Skeletal muscle tissue (tissue), 4 donors: Measurements from ENCODE around the gene IQCK. TPM values are rescaled to one million over a fixed set of nuclear protein-coding genes. Genes with fewer than 3 reads are reported as not detected.

Experiments used
- H3K27ac ChIP-seq: one replicate; pipeline ENCODE4 v1.7.0; 2013; ENCODE audit warnings: mild to moderate bottlenecking, low read depth, low read length, inconsistent platforms
- H3K27me3 ChIP-seq, 3 donors: one replicate each; pipeline ENCODE4 v1.7.0; 2013; ENCODE audit warnings: low read length in 3 of 3; ENCODE audit not compliant: control insufficient read depth in 3 of 3, insufficient read depth in 3 of 3
- H3K36me3 ChIP-seq, 3 donors: one replicate each; pipeline ENCODE4 v1.7.0; 2013; ENCODE audit warnings: low read length in 3 of 3; ENCODE audit not compliant: control insufficient read depth in 3 of 3, insufficient read depth in 3 of 3
- H3K4me1 ChIP-seq, 3 donors: one replicate each; pipeline ENCODE4 v1.7.0; 2013; ENCODE audit warnings: low read length in 3 of 3, mild to moderate bottlenecking in 3 of 3; ENCODE audit not compliant: control insufficient read depth in 3 of 3, insufficient read depth in 3 of 3
- H3K4me3 ChIP-seq, 3 donors: one replicate each; pipeline ENCODE4 v1.7.0; 2013; ENCODE audit warnings: low read length in 3 of 3
- H3K9ac ChIP-seq, 3 donors: one replicate each; pipeline ENCODE4 v1.7.0; 2013; ENCODE audit warnings: low read length in 3 of 3, mild to moderate bottlenecking in 3 of 3, moderate library complexity in 2 of 3, low read depth in 1 of 3
- H3K9me3 ChIP-seq, 3 donors: one replicate each; pipeline ENCODE4 v1.7.0; 2013; ENCODE audit warnings: low read length in 3 of 3; ENCODE audit not compliant: control insufficient read depth in 3 of 3
- total RNA-seq: library from RNA; depleted of rRNA; stranded (reverse); fragments of >200 nt; gene quantifications from one replicate; pipeline ENCODE4 v1.2.3, GENCODE V29; 2014
- donor health status: Osteomylitis.

IQCK gene
- total RNA-seq, 1 donor from 2014 or later = 10.4 TPM

GRCh38 chr16:19829844-19830692 is 112.0 kb downstream of the IQCK start:
- Histone ChIP-seq H3K4me3 (no peak overlapping the region), H3K4me1 (peaks cover 16 to 24% (median 18%) of the 10 kb centered on the region in 3 donors), H3K27me3 (no peaks in the 10 kb centered on the region), H3K27ac (peak overlapping the region; percentile 89), H3K9me3 (no peaks in the 10 kb centered on the region), H3K36me3 (peaks cover 0 to 3% (median 2%) of the 10 kb centered on the region in 3 donors), H3K9ac (peak overlapping the region in 1 of 3 donors; percentile 26)

GRCh38 chr16:19830902-19831560 is 113.0 kb downstream of the IQCK start:
- peak overlapping the region in 2 of 3 donors; percentile 9 to 37 for H3K4me3 ChIP-seq
- H3K36me3 ChIP-seq = peaks cover 0 to 3% (median 2%) of the 10 kb centered on the region in 3 donors
- H3K27ac ChIP-seq = peak overlapping the region; percentile 89
- peaks cover 16 to 24% (median 20%) of the 10 kb centered on the region in 3 donors for H3K4me1 ChIP-seq
- H3K9ac ChIP-seq = peak overlapping the region in 2 of 3 donors; percentile 0 to 67
- no peaks in the 10 kb centered on the region for H3K9me3 ChIP-seq
- no peaks in the 10 kb centered on the region for H3K27me3 ChIP-seq

- Histone ChIP-seq H3K4me3 (no peak overlapping the region), H3K9me3 (no peaks in the 10 kb centered on the region), H3K27me3 (no peaks in the 10 kb centered on the region), H3K36me3 (peaks cover 0 to 3% (median 2%) of the 10 kb centered on the region in 3 donors), H3K9ac (peak overlapping the region; percentile 9 to 67 (median 12)), H3K4me1 (peaks cover 16 to 24% (median 23%) of the 10 kb centered on the region in 3 donors), H3K27ac (peak overlapping the region; percentile 89)
Measured at GRCh38 chr16:19831678-19832077, 113.6 kb downstream of the IQCK start.

- Histone ChIP-seq H3K9me3 (no peaks in the 10 kb centered on the region), H3K27ac (peak overlapping the region; percentile 89), H3K9ac (no peak overlapping the region), H3K4me3 (no peak overlapping the region), H3K36me3 (no peaks in the 10 kb centered on the region), H3K4me1 (peaks cover 19 to 36% (median 35%) of the 10 kb centered on the region in 3 donors), H3K27me3 (no peaks in the 10 kb centered on the region)
Measured at GRCh38 chr16:19833176-19833575, 115.1 kb downstream of the IQCK start.

GRCh38 chr16:19833581-19833980 is 115.5 kb downstream of the IQCK start:
- Histone ChIP-seq H3K36me3 (no peaks in the 10 kb centered on the region), H3K4me1 (peaks cover 23 to 40% (median 39%) of the 10 kb centered on the region in 3 donors), H3K4me3 (no peak overlapping the region), H3K9me3 (no peaks in the 10 kb centered on the region), H3K27ac (peak overlapping the region; percentile 89), H3K27me3 (no peaks in the 10 kb centered on the region), H3K9ac (no peak overlapping the region)

GRCh38 chr16:19835196-19835595 is 117.1 kb downstream of the IQCK start:
- no peaks in the 10 kb centered on the region for H3K27me3 ChIP-seq
- peaks cover 17 to 35% (median 35%) of the 10 kb centered on the region in 3 donors for H3K4me1 ChIP-seq
- H3K36me3 ChIP-seq = no peaks in the 10 kb centered on the region
- no peak overlapping the region for H3K9ac ChIP-seq
- no peaks in the 10 kb centered on the region for H3K9me3 ChIP-seq
- no peak overlapping the region for H3K27ac ChIP-seq
- no peak overlapping the region for H3K4me3 ChIP-seq

- H3K36me3 ChIP-seq = no peaks in the 10 kb centered on the region
- H3K4me3 ChIP-seq = no peak overlapping the region
- H3K9me3 ChIP-seq = no peaks in the 10 kb centered on the region
- H3K27ac ChIP-seq = peak overlapping the region; percentile 36
- H3K9ac ChIP-seq = no peak overlapping the region
- peaks cover 15 to 32% (median 31%) of the 10 kb centered on the region in 3 donors for H3K4me1 ChIP-seq
- no peaks in the 10 kb centered on the region for H3K27me3 ChIP-seq
Measured at GRCh38 chr16:19835968-19836421, 117.9 kb downstream of the IQCK start.

- H3K9ac ChIP-seq = peak overlapping the region; percentile 54 to 71 (median 54)
- H3K9me3 ChIP-seq = no peaks in the 10 kb centered on the region
- H3K4me1 ChIP-seq = peaks cover 20 to 34% (median 34%) of the 10 kb centered on the region in 3 donors
- H3K36me3 ChIP-seq = no peaks in the 10 kb centered on the region
- no peaks in the 10 kb centered on the region for H3K27me3 ChIP-seq
- peak overlapping the region; percentile 90 for H3K27ac ChIP-seq
- H3K4me3 ChIP-seq = peak overlapping the region in 1 of 3 donors; percentile 1
Measured at GRCh38 chr16:19837331-19837980, 119.4 kb downstream of the IQCK start.

- Histone ChIP-seq H3K9ac (peak overlapping the region; percentile 54 to 71 (median 54)), H3K36me3 (no peaks in the 10 kb centered on the region), H3K4me3 (peak overlapping the region in 1 of 3 donors; percentile 1), H3K4me1 (peaks cover 20 to 34% (median 34%) of the 10 kb centered on the region in 3 donors), H3K27ac (peak overlapping the region; percentile 90), H3K9me3 (no peaks in the 10 kb centered on the region), H3K27me3 (no peaks in the 10 kb centered on the region)
Measured at GRCh38 chr16:19837984-19838707, 120.1 kb downstream of the IQCK start.
